Measurements from ENCODE around the gene LRRC8E. TPM values are rescaled to one million over a fixed set of nuclear protein-coding genes. Genes with fewer than 3 reads are reported as not detected.
"Not testable (repeated sequence)": the region's sequence is repeated elsewhere in the genome, so short reads cannot be mapped to it uniquely, and the experiment has no call there.

LRRC8E gene
- total RNA-seq, 1 donor from 2014 or later = not detected

GRCh38 chr19:7858109-7858770, 30.1 kb upstream of the LRRC8E start:
- Mint-ChIP-seq H3K27me3 (ENCODE audit: insufficient read depth) (peaks cover 5% of the 10 kb centered on the region), H3K9me3 (no peaks in the 10 kb centered on the region), H3K27ac (no peak overlapping the region), H3K36me3 (ENCODE audit: low read depth) (no peaks in the 10 kb centered on the region), H3K4me3 (no peak overlapping the region), H3K4me1 (ENCODE audit: low read depth) (no peaks in the 10 kb centered on the region)
- intact Hi-C loops (cut with micrococcal nuclease) = no loop called here
- no peak for DNase-seq (ENCODE audit: low spot score)

- H3K4me1 Mint-ChIP-seq (ENCODE audit: low read depth); H3K9me3 Mint-ChIP-seq; H3K27me3 Mint-ChIP-seq (ENCODE audit: insufficient read depth); H3K27ac Mint-ChIP-seq; H3K36me3 Mint-ChIP-seq (ENCODE audit: low read depth); H3K4me3 Mint-ChIP-seq; intact Hi-C loops (cut with micrococcal nuclease); DNase-seq (ENCODE audit: low spot score): not testable (repeated sequence)
Measured at GRCh38 chr19:7859087-7859486, 29.2 kb upstream of the LRRC8E start.

DNA sequence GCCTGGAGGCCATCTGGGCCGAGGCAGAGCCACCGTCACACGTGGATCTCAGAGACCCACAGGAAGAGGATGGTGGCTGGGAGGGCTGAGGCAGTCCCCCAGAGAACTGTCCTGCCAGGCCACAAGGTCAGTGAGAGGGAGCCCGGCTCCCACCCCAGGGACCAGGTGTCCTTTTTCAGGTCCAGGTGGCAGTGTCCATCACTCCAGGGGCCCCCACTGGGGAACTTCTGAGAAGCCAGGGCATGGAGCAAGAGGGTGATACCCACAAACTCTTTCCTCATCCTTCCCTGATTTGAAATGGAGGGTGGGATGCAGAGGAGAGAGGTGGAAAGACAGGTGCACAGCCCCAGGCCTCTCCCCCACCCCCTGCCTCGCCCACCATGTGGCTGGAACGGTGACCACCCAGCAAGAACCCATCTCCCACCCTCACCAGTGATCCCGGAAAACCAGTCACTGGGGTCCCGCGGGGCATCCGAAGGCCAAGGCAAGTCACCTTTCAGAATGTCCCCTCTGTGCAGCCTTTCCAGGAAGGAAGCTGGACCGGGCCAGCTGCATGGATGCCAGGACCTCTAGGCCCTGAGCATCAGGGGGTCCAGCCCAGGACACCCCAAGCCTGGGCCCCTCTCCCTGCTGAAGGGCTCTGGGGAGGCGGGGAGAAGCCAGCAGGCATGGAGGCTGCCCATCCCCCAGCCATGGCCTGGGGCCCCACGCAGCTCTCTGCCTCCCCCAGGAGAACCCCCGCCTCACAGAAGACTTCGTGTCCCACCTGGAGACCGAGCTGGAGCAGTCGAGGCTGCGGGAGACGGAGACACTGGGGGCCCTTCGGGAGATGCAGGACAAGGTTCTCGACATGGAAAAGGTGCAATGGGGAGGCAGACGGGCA, 28.2 kb upstream of the LRRC8E start:
- Mint-ChIP-seq H3K4me3 (no peak overlapping the region), H3K27ac (no peak overlapping the region), H3K27me3 (ENCODE audit: insufficient read depth) (peaks cover 18% of the 10 kb centered on the region), H3K4me1 (ENCODE audit: low read depth) (peaks cover 2% of the 10 kb centered on the region), H3K9me3 (no peaks in the 10 kb centered on the region), H3K36me3 (ENCODE audit: low read depth) (no peaks in the 10 kb centered on the region)
- intact Hi-C loops (cut with micrococcal nuclease) = no loop called here
- no peak for DNase-seq (ENCODE audit: low spot score)

GRCh38 chr19:7860714-7861618, 27.3 kb upstream of the LRRC8E start:
- H3K9me3 Mint-ChIP-seq = no peaks in the 10 kb centered on the region
- H3K36me3 Mint-ChIP-seq (ENCODE audit: low read depth) = no peaks in the 10 kb centered on the region
- H3K4me3 Mint-ChIP-seq = no peak overlapping the region
- intact Hi-C loops (cut with micrococcal nuclease) = no loop called here
- H3K27ac Mint-ChIP-seq = no peak overlapping the region
- peaks cover 7% of the 10 kb centered on the region for H3K4me1 Mint-ChIP-seq (ENCODE audit: low read depth)
- peaks cover 20% of the 10 kb centered on the region for H3K27me3 Mint-ChIP-seq (ENCODE audit: insufficient read depth)
- DNase-seq (ENCODE audit: low spot score) = no peak

- Mint-ChIP-seq H3K4me3 (peak overlapping the region; percentile 33), H3K4me1 (ENCODE audit: low read depth) (peaks cover 7% of the 10 kb centered on the region), H3K9me3 (no peaks in the 10 kb centered on the region), H3K27ac (no peak overlapping the region), H3K27me3 (ENCODE audit: insufficient read depth) (peaks cover 20% of the 10 kb centered on the region), H3K36me3 (ENCODE audit: low read depth) (no peaks in the 10 kb centered on the region)
- intact Hi-C loops (cut with micrococcal nuclease) = loop anchor here (1.0 kb wide), 2 partner anchors 8 to 33 kb away; no protein-coding TSS in a partner anchor
- no peak for DNase-seq (ENCODE audit: low spot score)
Measured at GRCh38 chr19:7861619-7862412, 26.5 kb upstream of the LRRC8E start.

- Mint-ChIP-seq H3K4me1 (ENCODE audit: low read depth) (peaks cover 7% of the 10 kb centered on the region), H3K9me3 (no peaks in the 10 kb centered on the region), H3K27ac (no peak overlapping the region), H3K36me3 (ENCODE audit: low read depth) (no peaks in the 10 kb centered on the region), H3K4me3 (peak overlapping the region; percentile 33), H3K27me3 (ENCODE audit: insufficient read depth) (peaks cover 24% of the 10 kb centered on the region)
- intact Hi-C loops (cut with micrococcal nuclease) = loop anchor here (1.0 kb wide), 2 partner anchors 8 to 33 kb away; no protein-coding TSS in a partner anchor
- DNase-seq (ENCODE audit: low spot score) = peak; percentile 58
Measured at GRCh38 chr19:7862413-7862951, 25.8 kb upstream of the LRRC8E start.

DNA sequence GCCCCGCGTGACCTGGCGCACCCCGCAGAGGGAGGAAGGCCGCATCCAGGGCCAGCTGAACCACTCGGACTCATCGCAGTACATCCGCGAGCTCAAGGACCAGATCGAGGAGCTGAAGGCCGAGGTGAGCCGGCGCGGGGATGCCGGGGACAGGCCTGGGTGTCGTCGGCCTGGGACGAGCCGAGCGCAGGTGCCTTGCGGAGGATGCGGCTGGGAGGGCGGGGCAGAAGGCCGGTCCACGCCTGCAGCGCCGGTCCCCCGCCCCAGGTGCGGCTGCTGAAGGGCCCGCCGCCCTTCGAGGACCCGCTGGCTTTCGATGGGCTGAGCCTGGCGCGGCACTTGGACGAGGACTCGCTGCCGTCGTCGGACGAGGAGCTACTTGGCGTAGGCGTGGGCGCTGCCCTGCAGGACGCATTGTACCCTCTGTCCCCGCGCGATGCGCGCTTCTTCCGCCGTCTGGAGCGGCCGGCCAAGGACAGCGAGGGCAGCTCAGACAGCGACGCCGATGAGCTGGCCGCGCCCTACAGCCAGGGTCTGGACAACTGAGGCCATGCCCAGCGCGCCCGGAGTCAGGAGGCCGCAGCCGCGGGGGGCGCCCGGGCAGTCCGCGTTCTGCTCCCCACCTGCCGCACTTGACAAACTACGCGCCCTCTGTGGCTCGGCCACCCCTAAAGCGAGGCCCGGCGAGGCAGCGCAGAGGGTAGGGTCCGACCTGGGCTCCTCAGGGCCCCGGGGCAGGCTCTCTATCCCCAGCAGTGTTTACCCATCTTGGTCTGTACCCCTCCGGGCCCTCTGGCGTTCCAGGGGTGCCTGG, 24.9 kb upstream of the LRRC8E start:
- H3K4me3 Mint-ChIP-seq = peak overlapping the region; percentile 33
- intact Hi-C loops (cut with micrococcal nuclease) = no loop called here
- H3K9me3 Mint-ChIP-seq = no peaks in the 10 kb centered on the region
- H3K4me1 Mint-ChIP-seq (ENCODE audit: low read depth) = peaks cover 7% of the 10 kb centered on the region
- H3K36me3 Mint-ChIP-seq (ENCODE audit: low read depth) = no peaks in the 10 kb centered on the region
- H3K27me3 Mint-ChIP-seq (ENCODE audit: insufficient read depth) = peaks cover 32% of the 10 kb centered on the region
- H3K27ac Mint-ChIP-seq = no peak overlapping the region
- no peak for DNase-seq (ENCODE audit: low spot score)

DNA sequence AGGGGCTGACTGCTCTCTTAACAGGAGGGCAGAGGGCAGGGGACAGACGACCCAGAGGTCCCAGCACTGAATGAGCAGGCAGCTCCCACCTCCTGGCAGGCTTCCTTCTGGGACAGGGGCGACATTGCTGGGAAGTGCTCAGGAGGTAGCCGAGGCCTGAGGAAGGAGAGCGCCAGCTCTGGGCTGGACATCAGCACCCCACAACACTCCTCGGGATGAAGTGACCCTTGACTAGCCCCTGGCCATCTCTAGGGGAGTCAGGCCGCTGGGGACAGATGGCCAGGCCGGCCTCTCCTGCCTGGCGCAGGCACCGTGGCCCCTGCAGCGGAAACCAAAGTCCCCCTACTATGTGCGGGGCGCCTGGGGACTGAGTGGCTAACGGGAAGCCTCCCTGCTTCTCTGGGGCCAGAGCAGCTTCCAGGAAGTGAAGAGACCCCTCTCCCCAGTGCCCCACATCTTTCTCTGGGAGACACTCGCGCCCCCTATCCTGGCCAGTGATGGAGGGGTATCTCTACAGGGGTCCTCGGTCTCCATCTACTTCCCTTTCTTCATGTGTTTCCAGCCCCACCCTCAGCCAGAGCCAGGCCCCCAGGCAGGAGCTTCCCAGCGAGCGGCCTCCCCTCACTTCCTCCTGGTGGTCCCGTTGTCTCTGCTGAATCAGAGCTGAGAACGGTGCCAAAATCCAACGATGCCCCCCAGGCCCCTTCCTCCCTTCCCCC, 24.2 kb upstream of the LRRC8E start:
- H3K4me3 Mint-ChIP-seq = peak overlapping the region; percentile 33
- peaks cover 32% of the 10 kb centered on the region for H3K27me3 Mint-ChIP-seq (ENCODE audit: insufficient read depth)
- H3K4me1 Mint-ChIP-seq (ENCODE audit: low read depth) = peaks cover 7% of the 10 kb centered on the region
- H3K27ac Mint-ChIP-seq = no peak overlapping the region
- H3K36me3 Mint-ChIP-seq (ENCODE audit: low read depth) = no peaks in the 10 kb centered on the region
- no peaks in the 10 kb centered on the region for H3K9me3 Mint-ChIP-seq
- intact Hi-C loops (cut with micrococcal nuclease) = no loop called here
- no peak for DNase-seq (ENCODE audit: low spot score)

DNA sequence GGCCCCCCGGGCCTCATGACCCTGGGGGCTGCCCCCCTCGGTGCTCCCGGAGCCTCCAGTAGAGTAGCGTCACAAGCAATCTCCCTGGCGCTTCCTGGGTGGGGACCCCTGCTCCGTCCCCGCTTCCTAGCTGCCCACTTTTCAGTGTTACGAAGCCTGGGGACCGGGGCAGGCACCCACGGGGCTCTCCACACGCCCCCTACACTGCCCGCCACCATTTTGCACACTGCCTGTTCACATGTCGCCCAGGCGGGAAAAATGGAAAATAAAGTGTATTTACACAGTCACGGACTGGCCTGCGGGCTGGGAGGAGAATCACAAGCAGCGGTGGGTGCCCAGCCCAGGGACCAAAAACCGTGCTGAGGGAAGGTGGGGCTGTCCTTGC, 23.6 kb upstream of the LRRC8E start:
- no peaks in the 10 kb centered on the region for H3K36me3 Mint-ChIP-seq (ENCODE audit: low read depth)
- intact Hi-C loops (cut with micrococcal nuclease) = no loop called here
- H3K4me1 Mint-ChIP-seq (ENCODE audit: low read depth) = peaks cover 7% of the 10 kb centered on the region
- H3K4me3 Mint-ChIP-seq = no peak overlapping the region
- no peak overlapping the region for H3K27ac Mint-ChIP-seq
- peaks cover 32% of the 10 kb centered on the region for H3K27me3 Mint-ChIP-seq (ENCODE audit: insufficient read depth)
- H3K9me3 Mint-ChIP-seq = no peaks in the 10 kb centered on the region
- DNase-seq (ENCODE audit: low spot score) = no peak

DNA sequence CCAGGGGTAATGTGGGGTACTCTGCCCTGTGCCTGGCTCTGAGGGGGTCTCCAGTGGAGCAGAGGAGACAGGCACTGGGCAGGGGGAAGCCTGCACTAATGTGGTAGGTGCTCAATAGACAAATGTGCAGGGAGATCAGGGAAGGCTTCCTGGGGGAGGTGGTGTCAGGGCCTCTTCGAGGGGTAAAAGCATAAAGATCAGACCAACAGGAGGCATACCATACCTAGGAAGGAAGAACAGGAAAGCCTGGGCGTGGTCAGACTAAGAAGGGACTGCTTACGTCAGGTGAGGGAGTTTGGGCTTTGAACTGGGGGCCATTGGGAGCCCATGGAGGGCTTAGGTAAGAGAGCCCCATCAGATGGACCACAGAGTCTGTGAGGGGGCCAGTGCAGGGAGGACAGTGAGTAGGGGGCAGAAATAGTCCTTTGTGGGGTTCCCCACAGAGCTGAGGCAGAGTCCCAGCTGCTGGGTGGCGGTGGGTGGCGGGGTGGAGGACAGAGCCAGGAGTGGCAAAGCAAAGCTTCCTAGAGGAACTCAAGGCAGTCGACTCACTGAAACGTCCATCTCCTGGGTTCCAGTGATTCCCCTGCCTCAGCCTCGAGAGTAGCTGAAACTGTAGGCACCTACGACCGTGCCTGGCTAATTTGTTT, 22.9 kb upstream of the LRRC8E start:
- no peak for DNase-seq (ENCODE audit: low spot score)
- H3K36me3 Mint-ChIP-seq (ENCODE audit: low read depth) = no peaks in the 10 kb centered on the region
- intact Hi-C loops (cut with micrococcal nuclease) = no loop called here
- H3K4me3 Mint-ChIP-seq = no peak overlapping the region
- no peaks in the 10 kb centered on the region for H3K9me3 Mint-ChIP-seq
- peaks cover 7% of the 10 kb centered on the region for H3K4me1 Mint-ChIP-seq (ENCODE audit: low read depth)
- H3K27me3 Mint-ChIP-seq (ENCODE audit: insufficient read depth) = peaks cover 32% of the 10 kb centered on the region
- H3K27ac Mint-ChIP-seq = no peak overlapping the region
